Right renal cortex interstitium (tissue), 3 donors: ENCODE measurements around the gene ULK2. TPM values are rescaled to one million over a fixed set of nuclear protein-coding genes. Genes with fewer than 3 reads are reported as not detected.

Experiments used
- DNase-seq, 3 donors: peaks; one replicate each; pipeline ENCODE4 v3.0.0-alpha.2; 2013; ENCODE audit warnings: low read depth in 3 of 3, low spot score in 2 of 3
- polyA plus RNA-seq, 3 donors: library from polyadenylated mRNA; unstranded; fragments of 120-200 nt; gene quantifications; one replicate each; pipeline ENCODE4 v1.2.1, GENCODE V29; 2013; ENCODE audit not compliant: insufficient read length in 3 of 3

ULK2 gene
- polyA plus RNA-seq, 3 donors: 29.7 to 34.1 (median 33.3) TPM

DNA sequence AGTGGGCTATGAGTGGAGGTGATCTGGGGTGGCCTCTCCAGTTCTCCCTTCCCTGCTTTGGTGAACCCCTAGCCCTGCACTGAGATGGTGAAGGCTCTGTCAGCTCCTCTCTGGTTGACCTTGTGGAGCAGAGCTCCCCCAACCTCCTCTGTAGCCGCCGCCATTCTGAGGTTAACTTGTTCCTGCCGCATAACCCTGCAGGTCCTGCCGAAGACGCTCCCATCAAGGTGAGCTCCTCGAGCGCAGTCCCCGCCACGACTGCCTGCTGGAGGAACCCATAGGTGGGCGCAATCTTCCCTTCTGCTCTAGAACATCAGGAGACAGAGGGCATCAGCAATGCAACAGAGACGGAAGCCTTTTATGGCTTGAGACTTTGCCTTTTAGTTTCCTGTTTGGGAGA is 136.1 kb downstream of the ULK2 start:
- DNase-seq: no peak

GRCh38 chr17:19730843-19731242 is 136.9 kb downstream of the ULK2 start:
- DNase-seq: no peak

DNA sequence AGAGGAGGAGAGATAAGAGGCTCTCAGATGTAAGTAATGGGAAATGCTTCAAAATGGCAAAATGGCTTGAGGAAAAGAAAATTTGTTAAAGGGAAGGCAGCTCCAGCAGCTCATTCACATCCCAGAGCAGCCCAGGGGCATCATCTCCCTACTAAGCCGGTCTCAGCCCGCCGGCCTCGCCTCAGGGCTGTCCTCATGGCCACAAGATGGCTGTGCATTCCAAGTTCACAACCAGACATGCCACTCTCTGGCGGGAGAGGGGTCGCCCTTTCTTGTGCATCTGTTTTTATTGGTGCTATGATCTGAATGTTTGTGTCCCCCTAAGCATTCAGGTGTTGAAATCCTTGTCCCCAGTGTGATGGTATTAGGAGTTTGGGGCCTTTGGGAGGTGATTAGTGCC is 137.8 kb downstream of the ULK2 start:
- DNase-seq: no peak

DNA sequence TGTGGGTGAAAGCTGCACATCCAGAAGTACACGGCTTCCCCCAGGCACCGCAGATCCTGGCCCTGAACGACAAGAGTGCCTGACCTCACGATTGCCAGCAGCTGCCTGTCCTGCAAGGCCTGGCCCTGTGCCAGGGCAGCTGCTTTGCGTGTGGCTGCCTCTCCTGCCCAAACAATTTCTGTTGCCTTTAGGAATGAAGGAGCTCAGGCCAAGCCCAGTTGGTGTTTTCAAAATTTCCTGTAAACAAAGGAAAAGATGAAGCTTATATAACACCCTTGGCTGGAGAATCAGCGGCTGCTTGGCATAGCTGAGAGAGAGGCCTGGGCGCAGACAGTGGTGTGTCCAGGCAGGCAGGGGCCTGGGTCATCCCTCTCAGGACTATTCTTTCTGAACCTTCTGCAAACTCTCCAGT is 139.6 kb downstream of the ULK2 start:
- DNase-seq: no peak

DNA sequence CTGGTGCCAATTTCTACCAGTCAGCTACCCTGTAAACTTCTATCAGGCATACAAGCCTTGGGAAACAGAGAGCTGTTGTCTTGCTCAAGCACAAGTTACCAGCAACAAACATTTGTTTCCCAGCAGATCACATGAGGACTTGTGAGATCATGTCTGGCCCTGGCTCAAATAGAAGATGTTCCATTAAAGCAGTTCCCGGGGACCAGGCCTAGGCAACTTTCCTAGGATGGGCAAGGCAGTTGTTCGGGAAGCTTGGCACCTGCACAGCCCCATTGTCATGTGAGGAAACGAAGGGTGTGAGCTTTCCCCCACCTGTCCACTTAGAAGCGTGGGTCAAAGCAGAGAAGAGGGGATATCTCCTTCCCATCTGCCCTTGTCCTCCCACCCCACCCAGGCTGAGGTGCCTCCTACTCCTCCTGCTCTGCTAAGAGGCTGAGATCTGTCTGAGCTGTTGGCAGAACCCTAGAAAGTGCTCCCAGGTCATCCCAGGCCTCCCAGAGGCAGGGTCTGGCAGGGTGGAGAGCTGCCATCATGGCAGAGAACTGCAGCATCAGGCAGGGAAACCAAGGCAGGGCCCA is 140.1 kb downstream of the ULK2 start:
- DNase-seq: no peak

DNA sequence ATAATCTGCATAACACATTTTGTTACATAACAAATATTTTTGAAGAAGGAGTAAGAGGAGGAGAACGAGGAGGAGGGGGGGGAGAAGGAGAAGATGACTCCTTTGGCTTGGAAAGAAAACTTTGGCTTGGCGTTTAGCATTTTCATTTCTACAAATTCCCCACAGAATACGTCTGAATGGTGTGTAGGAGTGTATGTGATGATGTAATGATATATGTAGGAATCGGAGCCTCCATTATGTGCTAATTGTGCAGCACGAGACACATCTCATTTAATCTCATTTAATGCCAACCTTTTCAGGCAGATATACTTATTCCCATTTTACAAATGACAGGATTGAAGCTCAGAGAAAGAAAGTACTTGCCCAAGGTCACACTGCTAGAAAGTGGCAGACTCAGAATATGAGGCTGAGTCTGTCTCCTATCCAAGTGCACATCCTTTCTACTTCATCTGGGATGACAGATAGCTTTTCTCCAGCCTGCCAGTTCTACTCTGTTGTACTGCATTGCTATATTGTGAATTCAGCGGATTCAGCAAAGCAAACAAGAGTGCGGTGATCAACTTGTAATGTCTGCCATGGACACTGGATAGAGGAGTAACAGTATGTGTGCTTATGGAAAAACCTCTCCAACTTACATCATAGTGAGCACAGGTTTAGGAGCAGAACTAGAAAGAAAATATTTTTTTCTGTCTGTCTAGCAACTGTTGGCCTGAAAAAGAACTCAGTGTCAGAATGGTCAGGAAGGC is 140.9 kb downstream of the ULK2 start:
- no peak for DNase-seq

DNA sequence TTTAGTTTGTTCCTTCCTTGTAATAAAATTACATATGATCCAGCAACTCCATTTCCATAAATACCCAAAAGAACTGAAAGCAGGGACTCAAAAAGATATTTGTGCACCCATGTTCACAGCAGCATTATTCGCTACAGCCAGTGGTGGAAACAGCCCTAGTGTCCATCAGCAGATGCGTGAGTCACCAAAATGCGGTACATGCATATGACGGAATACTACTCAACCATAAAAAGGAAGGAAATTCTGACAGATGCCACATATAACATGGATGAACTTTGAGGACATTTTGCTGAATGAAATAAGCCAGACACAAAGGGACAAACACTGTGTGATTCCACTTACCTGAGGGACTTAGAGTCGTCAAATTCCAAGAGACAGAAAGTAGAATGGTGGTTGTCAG is 142.2 kb downstream of the ULK2 start:
- no peak for DNase-seq

DNA sequence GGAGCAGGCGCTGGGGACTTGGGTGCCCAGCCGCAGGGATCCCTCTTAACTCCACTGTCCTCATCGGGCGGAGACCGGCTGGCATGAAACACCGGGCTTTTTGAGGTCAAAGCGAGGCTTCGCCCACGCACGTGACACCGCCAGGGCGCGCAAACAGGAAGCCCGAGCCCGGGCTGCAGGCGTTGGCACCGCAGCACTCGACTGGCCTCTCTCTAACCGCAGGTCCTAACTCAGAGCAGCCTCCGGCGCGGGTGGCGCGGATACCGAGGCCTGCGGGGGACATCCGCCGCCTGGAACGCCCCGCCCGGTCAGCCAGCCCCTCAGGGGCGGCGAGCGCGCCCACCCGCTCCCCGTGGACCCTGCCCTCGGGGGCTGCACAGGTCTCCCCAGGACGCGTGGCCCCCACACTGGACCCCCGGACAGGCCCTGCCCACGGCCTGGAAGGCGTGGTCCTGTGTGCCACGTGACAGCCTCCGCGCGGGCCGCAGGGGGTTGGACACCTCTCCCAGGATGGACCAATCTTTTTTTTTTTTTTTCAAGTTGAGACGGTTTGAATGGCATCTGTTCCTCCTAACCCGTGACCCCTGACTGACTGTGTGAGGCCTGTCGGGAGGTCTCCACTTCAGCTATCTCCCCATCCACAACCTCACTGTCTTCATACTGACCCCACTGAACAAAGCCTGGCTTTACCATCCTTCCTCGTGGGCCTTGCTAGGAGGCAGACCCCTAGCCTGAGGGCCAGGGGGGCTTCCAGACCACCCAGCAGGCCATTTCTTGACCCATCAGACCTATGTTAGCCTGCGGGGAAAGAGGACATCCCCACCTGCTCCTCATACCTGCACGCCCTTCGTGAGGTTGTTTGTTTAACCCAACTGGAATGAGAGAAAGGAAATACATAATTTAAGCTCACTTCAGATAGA is 143.0 kb downstream of the ULK2 start:
- DNase-seq: no peak

- DNase-seq: no peak
Measured at GRCh38 chr17:19723964-19724363, 143.8 kb downstream of the ULK2 start.

Other genes starting within 250 kb of the ULK2 start
- 100 to 1,000 TPM in 1 of 3 donors, 10 to 100 TPM in 2; 94.7 to 103 (median 98.6) TPM for gene ALDH3A2, start 219.2 kb downstream of the ULK2 start, polyA plus RNA-seq
- 1 to 10 TPM; 5.9 to 7.4 (median 7.0) TPM for gene SLC47A2, start 151.4 kb downstream of the ULK2 start, polyA plus RNA-seq
- gene ALDH3A1, start 119.6 kb downstream of the ULK2 start, polyA plus RNA-seq: 1 to 10 TPM in 1 of 3 donors, under 1 TPM in 2; 0.75 to 1.2 (median 0.82) TPM
- gene AKAP10, start 109.9 kb upstream of the ULK2 start, polyA plus RNA-seq: 10 to 100 TPM; 28.1 to 31.5 (median 28.8) TPM
- gene SPECC1, start 141.4 kb upstream of the ULK2 start, polyA plus RNA-seq: 10 to 100 TPM; 12.1 to 14.6 (median 14.2) TPM